ENCODE measurements around the gene ZNF644.

ZNF644 gene

GRCh38 chr1:90996742-90997413 lies 25.0 kb downstream of the ZNF644 start:
- H3K27ac ChIP-seq = no peak overlapping the region
- no peak for DNase-seq
- H3K36me3 ChIP-seq = no peaks in the 10 kb centered on the region; the same call in 1 of the 2 replicates
- no peak for TF ChIP-seq CTCF (IDR thresholded peaks at IDR 0.05; ENCODE audit: low read depth, low read length)
- peaks cover 2% of the 10 kb centered on the region for H3K9me3 ChIP-seq (ENCODE audit: severe bottlenecking)
- H3K27me3 ChIP-seq (ENCODE audit: insufficient read depth, low read depth, severe bottlenecking) = no peaks in the 10 kb centered on the region
- no peak overlapping the region for H3K4me3 ChIP-seq (ENCODE audit: low read depth, low read length)

- Histone ChIP-seq H3K36me3 (no peaks in the 10 kb centered on the region; the same call in 1 of the 2 replicates), H3K27ac (no peak overlapping the region), H3K9me3 (ENCODE audit: severe bottlenecking) (peaks cover 2% of the 10 kb centered on the region), H3K27me3 (ENCODE audit: insufficient read depth, low read depth, severe bottlenecking) (no peaks in the 10 kb centered on the region), H3K4me3 (ENCODE audit: low read depth, low read length) (no peak overlapping the region)
- no peak for DNase-seq
- no peak for TF ChIP-seq CTCF (IDR thresholded peaks at IDR 0.05; ENCODE audit: low read depth, low read length)
Observed at GRCh38 chr1:90995311-90995894, 26.4 kb downstream of the ZNF644 start.

GRCh38 chr1:90994461-90994860 lies 27.4 kb downstream of the ZNF644 start:
- Histone ChIP-seq H3K27ac (no peak overlapping the region), H3K9me3 (ENCODE audit: severe bottlenecking) (peaks cover 2% of the 10 kb centered on the region), H3K4me3 (ENCODE audit: low read depth, low read length) (no peak overlapping the region), H3K36me3 (peaks cover 4% of the 10 kb centered on the region), H3K27me3 (ENCODE audit: insufficient read depth, low read depth, severe bottlenecking) (no peaks in the 10 kb centered on the region)
- no peak for DNase-seq
- TF ChIP-seq CTCF (IDR thresholded peaks at IDR 0.05; ENCODE audit: low read depth, low read length) = no peak

GRCh38 chr1:90993245-90993644 lies 28.6 kb downstream of the ZNF644 start:
- DNase-seq = no peak
- Histone ChIP-seq H3K36me3 (peaks cover 5% of the 10 kb centered on the region), H3K27ac (no peak overlapping the region)

GRCh38 chr1:90990779-90991178 lies 31.1 kb downstream of the ZNF644 start:
- peaks cover 5% of the 10 kb centered on the region for H3K36me3 ChIP-seq
- no peak for DNase-seq
- no peak overlapping the region for H3K4me3 ChIP-seq (ENCODE audit: low read depth, low read length)
- H3K27ac ChIP-seq = no peak overlapping the region
- H3K9me3 ChIP-seq (ENCODE audit: severe bottlenecking) = peaks cover 5% of the 10 kb centered on the region
- no peaks in the 10 kb centered on the region for H3K27me3 ChIP-seq (ENCODE audit: insufficient read depth, low read depth, severe bottlenecking)
- no peak for TF ChIP-seq CTCF (IDR thresholded peaks at IDR 0.05; ENCODE audit: low read depth, low read length)

More at GRCh38 chr1:90993245-90993644, 28.6 kb downstream of the ZNF644 start:
- no peak for TF ChIP-seq CTCF (IDR thresholded peaks at IDR 0.05; ENCODE audit: low read depth, low read length)
- Histone ChIP-seq H3K27me3 (ENCODE audit: insufficient read depth, low read depth, severe bottlenecking) (no peaks in the 10 kb centered on the region), H3K4me3 (ENCODE audit: low read depth, low read length) (no peak overlapping the region), H3K9me3 (ENCODE audit: severe bottlenecking) (peaks cover 6% of the 10 kb centered on the region)
